H9 (cell line): ENCODE data around the gene SEC14L5. TPM values are rescaled to one million over a fixed set of nuclear protein-coding genes. Genes with fewer than 3 reads are reported as not detected.

ENCODE experiments used
- DNase-seq: peaks from one replicate; pipeline ENCODE4 v3.0.0-alpha.2; 2017
- H2AFZ ChIP-seq: one replicate; pipeline ENCODE4 v1.6.1; 2013; ENCODE audit warnings: mild to moderate bottlenecking, low read length, control low read depth, moderate library complexity
- H2AK5ac ChIP-seq: 2 replicates; pipeline ENCODE4 v1.6.1; 2013; ENCODE audit warnings: low read length, control low read depth, mixed read lengths; ENCODE audit not compliant: insufficient read length
- H2BK120ac ChIP-seq: one replicate; pipeline ENCODE4 v1.6.1; 2013; ENCODE audit warnings: low read depth, mild to moderate bottlenecking, low read length, control low read depth, inconsistent platforms; ENCODE audit not compliant: poor library complexity, severe bottlenecking
- H2BK12ac ChIP-seq: 2 replicates; pipeline ENCODE4 v1.6.1; 2013; ENCODE audit warnings: low read length, control low read depth, mixed read lengths, low read depth; ENCODE audit not compliant: insufficient read length
- H2BK15ac ChIP-seq: 2 replicates; pipeline ENCODE4 v1.6.1; 2013; ENCODE audit warnings: low read depth, low read length, control low read depth
- H2BK20ac ChIP-seq: one replicate; pipeline ENCODE4 v1.6.1; 2013; ENCODE audit warnings: low read depth, mild to moderate bottlenecking, low read length, control low read depth, inconsistent platforms; ENCODE audit not compliant: poor library complexity, severe bottlenecking
- H2BK5ac ChIP-seq: 2 replicates; pipeline ENCODE4 v1.6.1; 2013; ENCODE audit warnings: low read length, control low read depth, mixed read lengths; ENCODE audit not compliant: insufficient read length
- H3K14ac ChIP-seq: 2 replicates; pipeline ENCODE4 v1.6.1; 2013; ENCODE audit warnings: low read length, control low read depth; ENCODE audit not compliant: insufficient read depth
- H3K18ac ChIP-seq: 2 replicates; pipeline ENCODE4 v1.6.1; 2013; ENCODE audit warnings: low read depth, mild to moderate bottlenecking, mixed read lengths, low read length, control low read depth; ENCODE audit not compliant: insufficient read length
- H3K23ac ChIP-seq: 2 replicates; pipeline ENCODE4 v1.6.1; 2013; ENCODE audit warnings: low read length, control low read depth, mixed read lengths, low read depth; ENCODE audit not compliant: insufficient read length
- H3K23me2 ChIP-seq: 2 replicates; pipeline ENCODE4 v1.6.1; 2013; ENCODE audit warnings: low read depth, mild to moderate bottlenecking, mixed read lengths, low read length, control low read depth; ENCODE audit not compliant: insufficient read length, poor library complexity, severe bottlenecking
- H3K27ac ChIP-seq: 2 replicates; pipeline ENCODE4 v1.5.1; 2013; ENCODE audit warnings: low read length, control low read depth, mixed read lengths, low read depth; ENCODE audit not compliant: insufficient read length
- H3K27me3 ChIP-seq: 2 replicates; pipeline ENCODE4 v1.6.1; 2013; ENCODE audit warnings: low read length, control low read depth, inconsistent platforms; ENCODE audit not compliant: insufficient read depth
- H3K4ac ChIP-seq: 2 replicates; pipeline ENCODE4 v1.6.1; 2013; ENCODE audit warnings: low read depth, mild to moderate bottlenecking, control low read depth, inconsistent platforms, low read length, moderate library complexity
- H3K4me1 ChIP-seq: 2 replicates; pipeline ENCODE4 v1.6.1; 2013; ENCODE audit warnings: low read length, control low read depth, inconsistent platforms; ENCODE audit not compliant: insufficient read depth
- H3K4me2 ChIP-seq: 2 replicates; pipeline ENCODE4 v1.6.1; 2013; ENCODE audit warnings: low read length, control low read depth, mixed read lengths; ENCODE audit not compliant: insufficient read length, insufficient read depth
- H3K56ac ChIP-seq: 2 replicates; pipeline ENCODE4 v1.6.1; 2013; ENCODE audit warnings: low read depth, mild to moderate bottlenecking, mixed read lengths, low read length, control low read depth; ENCODE audit not compliant: insufficient read length
- H3K79me1 ChIP-seq: 2 replicates; pipeline ENCODE4 v1.6.1; 2013; ENCODE audit warnings: low read depth, mild to moderate bottlenecking, moderate library complexity, low read length, control low read depth, inconsistent platforms; ENCODE audit not compliant: insufficient read depth, poor library complexity, severe bottlenecking
- H3K79me2 ChIP-seq: 2 replicates; pipeline ENCODE4 v1.6.1; 2013; ENCODE audit warnings: low read length, control low read depth, inconsistent platforms; ENCODE audit not compliant: insufficient read depth
- H3K9ac ChIP-seq: 2 replicates; pipeline ENCODE4 v1.6.1; 2013; ENCODE audit warnings: low read length, control low read depth, mixed read lengths; ENCODE audit not compliant: insufficient read length; ENCODE audit errors: extremely low read depth
- H3K9me3 ChIP-seq: one replicate; pipeline ENCODE4 v1.6.1; 2013; ENCODE audit warnings: low read depth, low read length, inconsistent platforms; ENCODE audit not compliant: control insufficient read depth
- H3T11ph ChIP-seq: one replicate; pipeline ENCODE4 v1.6.1; 2013; ENCODE audit warnings: mild to moderate bottlenecking, low read length, control low read depth, inconsistent platforms
- H4K20me1 ChIP-seq: one replicate; pipeline ENCODE4 v1.6.1; 2013; ENCODE audit not compliant: control insufficient read depth, insufficient read length, insufficient read depth
- H4K5ac ChIP-seq: 2 replicates; pipeline ENCODE4 v1.6.1; 2013; ENCODE audit warnings: low read depth, mild to moderate bottlenecking, mixed read lengths, low read length, control low read depth; ENCODE audit not compliant: insufficient read length
- H4K8ac ChIP-seq: replicated peaks from 2 replicates; pipeline ENCODE4 v1.6.1; 2013; ENCODE audit warnings: low read length, control low read depth, mixed read lengths, low read depth; ENCODE audit not compliant: insufficient read length
- H4K91ac ChIP-seq: 2 replicates; pipeline ENCODE4 v1.6.1; 2013; ENCODE audit warnings: low read depth, mild to moderate bottlenecking, moderate library complexity, mixed read lengths, low read length, control low read depth; ENCODE audit not compliant: insufficient read length
- H3K27ac Mint-ChIP-seq, 3 experiments: 2 replicates in 2 of 3; 3 replicates in 1 of 3; pipeline ENCODE4 v1.8.0; 2020 to 2021; ENCODE audit warnings: mixed read lengths in 3 of 3, mild to moderate bottlenecking in 1 of 3, moderate library complexity in 1 of 3
- H3K27me3 Mint-ChIP-seq: 2 replicates; pipeline ENCODE4 v1.8.0; 2021; ENCODE audit warnings: low read depth, mild to moderate bottlenecking, moderate library complexity, mixed read lengths
- H3K36me3 Mint-ChIP-seq, 3 experiments: 2 replicates in 2 of 3; 3 replicates in 1 of 3; pipeline ENCODE4 v1.8.0; 2020 to 2021; ENCODE audit warnings: low read depth in 3 of 3, mixed read lengths in 3 of 3; ENCODE audit not compliant: insufficient read depth in 1 of 3
- H3K4me1 Mint-ChIP-seq, 2 experiments: 2 replicates each; pipeline ENCODE4 v1.8.0; 2020; ENCODE audit warnings: mixed read lengths in 2 of 2
- H3K4me3 Mint-ChIP-seq, 2 experiments: 2 replicates in 1 of 2; 3 replicates in 1 of 2; pipeline ENCODE4 v1.8.0; 2020 to 2021; ENCODE audit warnings: mild to moderate bottlenecking in 2 of 2, mixed read lengths in 2 of 2, moderate library complexity in 1 of 2
- H3K9me3 Mint-ChIP-seq, 2 experiments: 2 replicates in 1 of 2; 3 replicates in 1 of 2; pipeline ENCODE4 v1.8.0; 2020; ENCODE audit warnings: mild to moderate bottlenecking in 2 of 2, mixed read lengths in 2 of 2, moderate library complexity in 1 of 2
- CTCF ChIP-seq: fragments of 200-600 bp; sonication (generic); conservative IDR thresholded peaks from 3 replicates; pipeline ENCODE4 v1.8.0; 2021; ENCODE audit warnings: antibody characterized with exemption, mild to moderate bottlenecking
- WGBS: extraction: QIAGEN DNeasy Blood & Tissue Kit; methylation state at CpG from one replicate; pipeline ENCODE4 v1.1.7; 2013; ENCODE audit warnings: missing lambda C conversion rate, low lambda C conversion rate, mixed read lengths; ENCODE audit not compliant: insufficient read length; ENCODE audit errors: extremely low coverage; 5-methylcytosine and 5-hydroxymethylcytosine counted together
- long read RNA-seq: library from polyadenylated mRNA; unstranded; transcript quantifications from one replicate; pipeline ENCODE4 v2.0.0, GENCODE V29; 2020
- total RNA-seq: library from RNA; stranded (reverse); gene quantifications from 2 replicates; pipeline ENCODE4 v1.2.1, GENCODE V29; 2021

The SEC14L5 gene
- total RNA-seq, result 3.2 and 4.1 TPM in 2 replicates
- long read RNA-seq, full-length matches to known transcripts, result 1 of 16 reads
- long read RNA-seq, partial matches to known transcripts, result 5 of 16 reads
- long read RNA-seq, other reads (novel, unspliced or antisense), result 10 of 16 reads

DNA sequence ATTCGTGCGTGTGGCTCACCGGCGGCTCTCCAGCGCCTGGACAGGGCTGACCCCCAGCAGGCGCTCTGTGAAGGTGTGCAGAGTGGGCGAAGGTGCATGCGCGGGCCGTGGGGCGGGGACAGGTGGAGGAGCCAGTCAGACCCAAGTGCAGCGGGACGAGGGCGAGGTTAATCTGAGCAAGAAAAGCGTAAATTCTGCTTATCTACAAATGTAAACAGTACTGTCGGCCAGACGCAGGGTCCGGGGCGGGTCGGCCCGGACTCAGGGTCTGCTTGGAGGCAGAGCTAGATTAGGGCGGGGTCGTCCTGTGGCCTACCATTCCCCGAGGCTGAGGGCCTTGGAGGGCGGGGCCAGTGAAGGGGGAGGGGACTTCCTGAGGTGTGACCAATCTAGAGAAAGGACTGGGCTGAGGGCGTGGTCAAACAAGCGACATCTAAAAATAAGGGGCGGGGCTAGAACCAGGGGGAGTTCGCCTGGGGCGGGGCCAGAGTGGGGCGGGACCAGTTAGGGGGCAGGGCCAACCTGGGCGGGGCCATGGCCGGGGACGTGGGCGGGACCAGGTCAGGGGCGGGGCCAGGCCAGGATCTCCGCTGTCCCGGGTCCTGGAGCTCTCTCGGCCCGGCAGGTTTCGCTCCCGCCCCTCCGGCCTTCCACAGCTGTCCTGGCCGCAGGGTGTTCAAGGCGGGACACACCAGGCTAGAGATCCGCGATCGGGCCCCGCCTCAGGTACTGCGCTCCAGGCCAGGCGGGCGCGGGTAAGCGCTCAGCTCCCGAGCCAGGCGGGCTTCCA is at the start of gene SEC14L5:
SEC14L5 (plus strand) TSS at position 611 of the 790 bp plus-strand sequence. CDS start 994 bp downstream, outside the sequence.
- no peak within 1 kb of the TSS for H4K91ac ChIP-seq

More for the DNA sequence above, at the start of gene SEC14L5:
- no peak within 1 kb of the TSS for H4K5ac ChIP-seq
- H3K23ac ChIP-seq, result no peak within 1 kb of the TSS
- H3K79me2 ChIP-seq, result no peaks in the 10 kb centered on the region
- peak within 1 kb of the TSS; percentile 80 to 88 for H3K4me3 Mint-ChIP-seq
- no peak within 1 kb of the TSS for H3K18ac ChIP-seq
- peaks cover 15 to 32% of the 10 kb centered on the region in 2 experiments for H3K4me1 Mint-ChIP-seq
- H3T11ph ChIP-seq, result no peak within 1 kb of the TSS
- H3K79me1 ChIP-seq, result no peaks in the 10 kb centered on the region
- no peak within 1 kb of the TSS for H4K8ac ChIP-seq
- H3K27ac ChIP-seq, result no peak within 1 kb of the TSS
- DNase-seq, result peak; percentile 99
- H2AK5ac ChIP-seq, result no peak within 1 kb of the TSS
- no CpG with 5 or more reads among the region's 56 CpGs for WGBS
- no peak within 1 kb of the TSS for H3K56ac ChIP-seq
- H3K9me3 ChIP-seq, result no peaks in the 10 kb centered on the region
- peaks cover 2% of the 10 kb centered on the region; the same call in 1 of the 2 replicates for H3K4me1 ChIP-seq
- peaks cover 13% of the 10 kb centered on the region for H3K27me3 Mint-ChIP-seq
- no peak within 1 kb of the TSS for H2BK15ac ChIP-seq
- no peak within 1 kb of the TSS for H2BK20ac ChIP-seq
- no peaks in the 10 kb centered on the region; a peak in 1 of 5 replicates for H3K9me3 Mint-ChIP-seq
- H3K9ac ChIP-seq, result no peak within 1 kb of the TSS
- H3K23me2 ChIP-seq, result peaks cover 4% of the 10 kb centered on the region
- no peak for TF ChIP-seq CTCF
- no peak within 1 kb of the TSS for H2AFZ ChIP-seq
- H2BK5ac ChIP-seq, result no peak within 1 kb of the TSS
- no peak within 1 kb of the TSS for H2BK12ac ChIP-seq
- H3K36me3 Mint-ChIP-seq, result no peaks in the 10 kb centered on the region
- H3K4me2 ChIP-seq, result peak within 1 kb of the TSS; percentile 40
- no peak within 1 kb of the TSS for H3K14ac ChIP-seq
- H3K27ac Mint-ChIP-seq, result peak within 1 kb of the TSS; percentile 34 to 90 (median 52)
- no peaks in the 10 kb centered on the region; the same call in 1 of the 2 replicates for H3K27me3 ChIP-seq
- H3K4ac ChIP-seq, result no peak within 1 kb of the TSS
- H4K20me1 ChIP-seq, result no peaks in the 10 kb centered on the region
- H2BK120ac ChIP-seq, result no peak within 1 kb of the TSS
